NCI-H1694 treated with DMSO at 0.1 percent for 48 hours (cell line): ENCODE measurements around the gene RBM17.
"Not testable (repeated sequence)": the region's sequence is repeated elsewhere in the genome, so short reads cannot be mapped to it uniquely, and the experiment has no call there.

ENCODE experiments used
- DNase-seq: peaks from one replicate; lab custom pipeline; 2025; lab: John Stamatoyannopoulos, UW

The RBM17 gene

GRCh38 chr10:6136215-6137201 is 47.7 kb downstream of the RBM17 start:
- DNase-seq: no peak

DNA sequence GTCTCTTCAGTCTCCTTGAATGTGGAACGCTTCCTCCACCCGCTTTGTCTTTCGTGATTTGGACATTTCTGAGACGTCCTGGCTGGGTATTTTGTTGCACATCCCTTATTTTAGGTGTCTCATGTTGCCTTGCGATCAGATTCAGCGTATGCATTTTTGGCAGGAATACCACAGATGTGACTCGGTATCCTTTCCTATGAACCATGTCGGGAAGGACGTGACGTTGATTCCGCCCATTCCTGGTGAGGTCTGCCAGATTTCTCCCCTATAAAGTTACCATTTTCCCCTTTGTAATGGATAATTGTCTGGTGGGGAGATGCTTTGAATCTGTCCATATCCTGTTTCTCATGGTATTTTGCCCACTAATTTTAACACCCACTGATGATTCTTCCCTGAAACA is 49.6 kb downstream of the RBM17 start:
- DNase-seq: no peak

DNA sequence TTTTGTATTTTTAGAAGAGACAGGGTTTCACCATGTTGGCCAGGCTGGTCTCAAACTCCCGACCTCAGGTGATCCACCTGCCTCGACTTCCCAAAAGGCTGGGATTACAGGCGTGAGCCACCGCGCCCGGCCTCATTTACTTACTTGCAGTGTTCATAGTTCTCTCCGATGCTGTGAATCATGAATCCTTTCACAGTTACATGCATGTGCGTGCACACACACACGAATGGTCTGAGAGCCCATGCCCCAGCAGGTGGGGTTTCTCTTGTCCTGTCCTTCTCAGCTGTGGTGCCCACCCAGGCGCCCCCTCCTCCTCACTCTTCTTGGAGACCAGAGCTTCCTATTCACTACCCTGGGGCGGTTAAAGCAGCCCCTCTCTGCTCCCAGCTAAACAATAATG is 50.6 kb downstream of the RBM17 start:
- DNase-seq: no peak

GRCh38 chr10:6140141-6140841 is 51.5 kb downstream of the RBM17 start:
- no peak for DNase-seq

DNA sequence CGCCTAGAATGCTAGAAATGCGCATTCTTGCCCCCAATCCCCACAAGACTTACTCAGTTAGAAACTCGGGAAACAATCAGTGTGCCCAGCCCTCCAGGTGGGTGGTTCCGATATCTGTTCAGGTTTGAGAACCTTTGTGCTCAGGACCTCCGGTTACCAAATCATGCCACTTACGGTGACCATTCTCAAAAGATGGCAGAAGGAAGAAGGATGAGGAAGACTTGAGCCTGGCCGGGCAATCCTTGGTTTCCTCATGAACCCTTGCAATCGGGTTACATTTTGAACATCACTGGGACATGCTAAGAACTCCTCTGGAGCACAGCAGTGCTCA is 52.1 kb downstream of the RBM17 start:
- no peak for DNase-seq

- DNase-seq: no peak
Measured at GRCh38 chr10:6141296-6142151, 52.7 kb downstream of the RBM17 start.

GRCh38 chr10:6142186-6142585 is 53.4 kb downstream of the RBM17 start:
- not testable (repeated sequence) for DNase-seq

GRCh38 chr10:6142644-6143043 is 53.8 kb downstream of the RBM17 start:
- DNase-seq: no peak

DNA sequence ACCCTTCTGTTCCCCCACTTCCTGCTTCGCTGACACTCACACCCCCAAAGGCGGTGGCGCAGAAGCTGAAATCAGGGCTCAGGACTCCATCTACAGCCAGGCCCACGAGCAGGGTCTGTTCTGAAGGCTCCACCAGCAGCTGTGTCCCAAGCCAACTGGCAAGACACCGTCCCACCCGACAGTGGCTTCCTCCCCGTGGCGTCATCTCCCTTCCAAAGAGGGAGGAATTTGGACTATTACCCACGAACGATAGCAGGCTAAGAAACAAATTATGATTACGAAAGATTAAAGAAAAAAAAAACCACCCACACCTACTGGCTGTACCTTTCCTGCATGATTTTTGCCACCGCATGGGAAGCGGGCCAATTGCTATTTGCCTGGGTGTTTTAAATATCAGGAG is 54.3 kb downstream of the RBM17 start:
- no peak for DNase-seq

DNA sequence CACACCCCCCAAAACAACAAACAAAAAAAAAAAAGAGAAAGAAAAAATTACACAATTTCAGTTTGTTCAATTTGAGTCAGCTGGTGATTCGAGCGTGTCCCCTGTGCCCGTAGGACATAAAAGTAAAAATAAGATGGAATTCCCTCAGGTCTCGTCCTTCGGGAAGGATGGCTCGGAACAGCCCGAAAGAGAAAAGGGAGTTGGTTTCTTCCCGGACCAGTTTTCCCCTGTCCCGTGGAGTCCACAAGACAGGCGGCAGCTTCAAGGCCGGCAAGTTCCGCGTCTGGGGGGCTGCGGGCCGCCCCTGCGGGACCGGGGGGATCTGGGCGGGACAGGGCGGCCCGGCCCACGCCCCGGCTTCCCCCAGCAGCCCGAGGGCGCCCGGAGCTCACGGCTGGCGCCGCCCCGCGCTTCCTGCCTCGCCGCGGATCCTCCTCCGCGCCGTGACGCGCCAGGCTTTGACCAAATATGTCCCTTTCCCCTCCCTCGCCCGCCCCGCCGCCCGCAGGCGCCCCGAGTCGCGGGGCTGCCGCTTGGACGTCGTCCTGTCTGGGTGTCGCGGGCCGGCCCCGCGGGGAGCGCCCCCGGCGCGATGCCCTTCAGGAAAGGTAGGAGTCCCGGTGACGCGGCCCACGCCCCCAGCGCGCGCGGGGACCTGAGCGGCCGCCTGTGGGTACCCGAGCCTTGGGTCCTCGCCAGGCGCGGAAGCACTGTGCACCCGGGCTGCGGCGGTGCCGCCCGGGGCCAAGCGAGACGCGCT is 55.8 kb downstream of the RBM17 start:
- DNase-seq: no peak

- DNase-seq: no peak
Measured at GRCh38 chr10:6145166-6145987, 56.5 kb downstream of the RBM17 start.

GRCh38 chr10:6146013-6146785 is 57.4 kb downstream of the RBM17 start:
- no peak for DNase-seq

GRCh38 chr10:6146921-6147320 is 58.1 kb downstream of the RBM17 start:
- no peak for DNase-seq

- no peak for DNase-seq
Measured at GRCh38 chr10:6148251-6148701, 59.4 kb downstream of the RBM17 start.

GRCh38 chr10:6148908-6149307 is 60.1 kb downstream of the RBM17 start:
- DNase-seq: no peak

DNA sequence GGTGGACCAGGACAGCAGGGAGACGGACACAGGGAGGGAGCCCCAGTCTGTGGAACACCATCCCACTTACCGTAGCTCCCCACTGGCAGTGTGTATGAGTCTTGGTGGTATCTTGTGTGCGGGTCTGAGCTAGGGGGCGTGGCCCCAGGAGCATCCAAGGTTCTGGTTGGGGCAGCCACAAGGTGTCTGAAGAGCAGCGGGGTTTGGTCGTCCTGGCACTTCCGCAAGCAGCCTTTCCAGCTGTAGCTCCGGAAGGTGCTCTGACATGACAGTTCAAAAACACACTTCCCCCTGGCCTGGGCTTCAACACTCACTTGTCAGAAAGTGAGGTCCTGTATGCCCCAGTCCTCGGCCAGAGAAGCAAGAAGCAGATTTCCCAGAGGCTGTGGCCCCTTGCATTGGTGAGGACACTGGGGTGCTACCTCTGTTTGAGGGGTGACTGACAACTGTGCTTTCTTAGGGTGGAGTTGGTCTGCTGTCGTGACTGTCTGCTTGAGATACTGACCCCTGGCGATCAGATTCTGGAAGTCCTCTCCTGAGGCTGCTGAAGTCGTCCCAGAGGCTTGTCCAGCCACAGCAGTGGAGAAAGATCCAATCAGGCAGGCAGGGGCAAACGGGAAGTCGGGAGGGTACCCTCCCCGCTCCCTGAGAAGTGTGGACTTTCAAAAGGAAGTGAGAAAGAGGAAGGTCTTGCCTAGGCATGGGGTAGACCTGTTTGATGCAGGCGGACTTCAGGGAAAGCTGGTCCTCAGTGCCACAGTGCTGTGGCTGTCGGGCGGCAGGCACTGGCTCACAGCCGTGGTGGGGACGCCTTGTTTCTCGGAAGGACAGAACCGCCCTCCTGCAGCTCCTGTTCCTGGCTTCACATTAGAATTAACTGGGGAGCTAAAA is 62.5 kb downstream of the RBM17 start:
- DNase-seq: no peak

DNA sequence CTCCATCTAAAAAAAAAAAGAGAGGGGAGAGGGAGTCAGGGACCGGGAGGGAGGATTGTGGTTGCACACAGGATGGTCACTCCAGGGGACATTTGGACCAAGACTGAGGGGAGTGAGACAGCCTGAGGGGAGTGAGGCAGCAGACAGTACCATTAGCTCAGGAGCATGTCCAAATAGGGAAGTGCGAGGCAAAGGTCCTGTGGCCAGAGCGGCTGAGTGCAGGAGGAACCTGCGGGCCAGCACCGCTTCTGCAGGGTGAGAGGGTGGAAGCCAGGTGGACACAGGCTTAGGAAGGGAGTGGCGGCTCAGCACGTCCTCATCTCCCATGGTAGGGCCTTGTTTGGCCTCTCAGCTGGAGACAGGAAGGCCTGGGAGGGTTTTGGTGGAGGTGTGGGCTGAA is 65.0 kb downstream of the RBM17 start:
- no peak for DNase-seq

DNA sequence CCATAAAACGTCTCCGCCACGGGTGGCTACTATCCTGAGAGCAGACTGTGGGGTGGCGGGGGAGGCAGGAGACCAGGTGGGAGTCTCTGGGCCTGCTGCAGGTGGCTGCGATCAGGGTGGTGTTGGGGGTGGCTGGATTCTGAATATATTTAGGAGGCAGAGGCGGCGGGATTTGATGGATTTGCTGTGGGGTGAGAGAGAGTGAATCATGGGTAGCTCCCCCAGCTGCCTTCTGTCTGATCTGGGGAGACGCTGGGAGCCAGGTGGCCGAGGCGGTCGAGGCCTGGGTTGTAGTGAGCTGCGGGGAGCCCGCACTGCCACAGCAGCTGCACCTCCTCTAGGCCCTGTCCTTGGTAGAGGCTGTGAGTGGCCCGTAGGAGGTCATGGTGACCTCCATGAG is 65.7 kb downstream of the RBM17 start:
- no peak for DNase-seq

GRCh38 chr10:6158276-6158675 is 69.4 kb downstream of the RBM17 start:
- DNase-seq: no peak
